ENCODE data around the gene APRT. TPM values are rescaled to one million over a fixed set of nuclear protein-coding genes. Genes with fewer than 3 reads are reported as not detected.

The APRT gene
- total and polyA plus RNA-seq, 10 of the 15 experiments (the other 5 are each of a cell fraction or from before 2014, with no cell fraction given) = 30.6 to 495 (median 166) TPM

- TF ChIP-seq ATF7 (IDR thresholded peaks at IDR 0.05; ENCODE audit: low read depth) = no peak
- no peak for TF ChIP-seq PAX8 (IDR thresholded peaks at IDR 0.05)
- no peak for TF ChIP-seq GATAD2B (conservative IDR thresholded peaks at IDR 0.05; ENCODE audit: low read depth)
- TF ChIP-seq IRF5 (IDR thresholded peaks at IDR 0.05; ENCODE audit: borderline replicate concordance) = no peak
- TF ChIP-seq JUNB (IDR thresholded peaks at IDR 0.05) = no peak
These were observed 48.8 kb downstream of the APRT start (continued) for GRCh38 chr16:88762941-88763340.

DNA sequence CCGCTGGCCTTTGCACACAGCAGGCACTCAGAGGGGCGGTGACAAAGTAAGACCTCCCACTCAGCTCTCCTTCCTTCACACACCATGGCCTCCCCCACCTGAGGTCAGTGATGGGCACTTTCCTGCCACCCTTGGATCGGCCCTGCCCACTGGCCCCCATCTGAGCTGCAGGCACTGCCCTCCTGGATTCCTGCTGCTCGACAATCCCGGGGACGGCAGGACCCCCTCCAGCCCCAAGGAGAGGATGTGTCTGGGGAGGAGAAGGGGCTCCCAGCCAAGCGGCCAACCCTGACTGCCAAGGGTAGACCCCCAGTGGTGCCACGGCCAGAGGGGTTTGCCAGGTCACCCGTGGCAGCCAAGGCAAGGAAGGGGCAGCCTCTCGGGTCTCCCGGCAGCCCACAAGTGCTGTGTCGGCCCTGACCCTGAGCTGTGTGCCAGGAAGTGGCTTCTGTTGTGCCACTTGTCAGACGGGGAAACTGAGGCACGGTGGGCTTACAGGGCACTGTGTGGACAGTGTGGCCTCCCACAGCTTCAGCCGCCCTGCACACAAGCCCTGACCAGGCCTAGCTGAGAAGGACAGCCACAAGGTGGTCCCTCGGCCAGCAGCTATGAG is 49.4 kb downstream of the APRT start:
- ATAC-seq = no peak
- no peak for FAIRE-seq
- Histone ChIP-seq H2AFZ (ENCODE audit: control insufficient read depth, low read depth, low read length) (no peak overlapping the region), H3K36me3 (ENCODE audit: control insufficient read depth in 2 of 2, insufficient read depth in 2 of 2, low read length in 1 of 2) (peaks cover 3 to 6% of the 10 kb centered on the region in 2 experiments; a peak in 3 of 4 replicates), H4K20me1 (ENCODE audit: control insufficient read depth, insufficient read depth) (no peaks in the 10 kb centered on the region; the same call in none of the 2 replicates), H3K27me3 (replicated peaks in 1 of 2; ENCODE audit: control insufficient read depth in 2 of 2, insufficient read depth in 2 of 2, low read length in 1 of 2) (no peaks in the 10 kb centered on the region), H3K4me3 (no peak overlapping the region), H3K9ac (ENCODE audit: control insufficient read depth, insufficient read depth, low read length) (no peak overlapping the region), H3K27ac (ENCODE audit: control insufficient read depth, insufficient read depth) (no peak overlapping the region), H3K4me2 (ENCODE audit: control insufficient read depth, insufficient read depth) (no peak overlapping the region), H3K9me3 (replicated peaks; ENCODE audit: control insufficient read depth, insufficient read depth, low read length) (no peaks in the 10 kb centered on the region), H3K4me1 (ENCODE audit: control insufficient read depth, insufficient read depth, low read length) (peaks cover 3% of the 10 kb centered on the region), H3K79me2 (ENCODE audit: control insufficient read depth, insufficient read depth, low read length) (peaks cover 18% of the 10 kb centered on the region)
- DNase-seq (ENCODE audit: low read depth, low spot score) = no peak
- in situ Hi-C loops (cut with MboI) = no loop called here
- ChIA-PET SMC1A (ENCODE audit: uncharacterized antibody, unreplicated experiment) (interaction anchor here (0.6 kb wide), 1 partner anchor 625 kb away, joined by 3 read pairs; no protein-coding TSS in a partner anchor), CTCF (interaction anchor here (0.6 to 1.2 kb wide), 3 partner anchors 10 to 95 kb away, joined by 3 to 4 read pairs (median 4); no protein-coding TSS in a partner anchor), RAD21 (ENCODE audit: unreplicated experiment) (no interaction called here), POLR2A (interaction anchor here (1.0 kb wide), 1 partner anchor 18 kb away, joined by 4 read pairs; no protein-coding TSS in a partner anchor)
- 86% methylated on average over 16 of the region's 16 CpGs for WGBS (ENCODE audit: insufficient coverage, insufficient replicate concordance, low lambda C conversion rate, missing lambda C conversion rate)
- intact Hi-C loops (cut with micrococcal nuclease; ENCODE audit: unreplicated experiment) = no loop called here
- BruUV-seq (replicated peaks) = no TSS peak
- no peak for TF ChIP-seq YY1 (IDR thresholded peaks at IDR 0.05; ENCODE audit: low read depth, low read length)
- no peak for TF ChIP-seq IKZF1 (conservative IDR thresholded peaks at IDR 0.05)
- no peak; the same call in 1 of the 2 replicates for TF ChIP-seq POLR2A (IDR thresholded peaks at IDR 0.05; ENCODE audit: low read depth, low read length)
- no peak for TF ChIP-seq RAD21 (IDR thresholded peaks at IDR 0.05; ENCODE audit: insufficient read depth, low read depth, low read length)
- TF ChIP-seq HDAC2 (IDR thresholded peaks at IDR 0.05) = no peak
- TF ChIP-seq USF2 (IDR thresholded peaks at IDR 0.05; ENCODE audit: borderline replicate concordance, low read depth, low read length) = no peak
- TF ChIP-seq CBX3 (IDR thresholded peaks at IDR 0.05; ENCODE audit: borderline replicate concordance, low read depth) = no peak
- no peak for TF ChIP-seq CREB1 (IDR thresholded peaks at IDR 0.05; ENCODE audit: low read depth)
- TF ChIP-seq NRF1 (conservative IDR thresholded peaks at IDR 0.05; ENCODE audit: low read depth, low read length) = no peak
- TF ChIP-seq NBN (IDR thresholded peaks at IDR 0.05) = no peak
- TF ChIP-seq BCLAF1 (IDR thresholded peaks at IDR 0.05) = no peak
- no peak for TF ChIP-seq FOXK2 (IDR thresholded peaks at IDR 0.05)
- no peak for TF ChIP-seq ZNF217 (IDR thresholded peaks at IDR 0.05)
- TF ChIP-seq ESRRA (IDR thresholded peaks at IDR 0.05; ENCODE audit: low read length) = no peak

Measured in GM12878 (cell line).